Activated naive CD8-positive, alpha-beta T cell treated with anti-CD3 and anti-CD28 coated beads, Interleukin-2, amount 10 ng/mL, durations not matched to agents 7 days and 5 days (primary cell): ENCODE data around the gene AGPS. TPM values are rescaled to one million over a fixed set of nuclear protein-coding genes. Genes with fewer than 3 reads are reported as not detected.

Experiments
- ATAC-seq: fragments of 150-1000 bp; cut with Tn5 transposase; one replicate; pipeline ENCODE4 v1.10.0; 2021; ENCODE audit warnings: low read depth, moderate library complexity
- POLR2A ChIA-PET: fragments of 350-600 bp; sonication (Branson Sonifier 250); formaldehyde crosslinking; loops from one replicate; lab custom pipeline; 2021; ENCODE audit warnings: antibody characterized with exemption; lab: Charles Lee
- DNase-seq: peaks from one replicate; pipeline ENCODE4 v3.0.0; 2021
- H3K27ac Mint-ChIP-seq: one replicate; pipeline ENCODE4 v1.8.0; 2022; ENCODE audit warnings: mild to moderate bottlenecking, mixed read lengths
- H3K27me3 Mint-ChIP-seq: one replicate; pipeline ENCODE4 v1.8.0; 2022; ENCODE audit warnings: mild to moderate bottlenecking, moderate library complexity, mixed read lengths
- H3K36me3 Mint-ChIP-seq: one replicate; pipeline ENCODE4 v1.8.0; 2021; ENCODE audit warnings: mild to moderate bottlenecking, mixed read lengths
- H3K4me1 Mint-ChIP-seq: one replicate; pipeline ENCODE4 v1.8.0; 2021; ENCODE audit warnings: mixed read lengths
- H3K4me3 Mint-ChIP-seq: one replicate; pipeline ENCODE4 v1.8.0; 2022; ENCODE audit warnings: mild to moderate bottlenecking, moderate library complexity, mixed read lengths
- H3K9me3 Mint-ChIP-seq: one replicate; pipeline ENCODE4 v1.8.0; 2021; ENCODE audit warnings: mixed read lengths
- total RNA-seq, 2 experiments: library from RNA; stranded (reverse); gene quantifications; one replicate each; pipeline ENCODE4 v1.2.3, GENCODE V29; 2021

Gene AGPS
- total RNA-seq, 2 experiments from 2014 or later, result 46.1 to 46.4 TPM

GRCh38 chr2:177593402-177593801 lies 200.8 kb downstream of the AGPS start:
- DNase-seq, result no peak
- Mint-ChIP-seq H3K9me3 (no peaks in the 10 kb centered on the region), H3K4me1 (peaks cover 3% of the 10 kb centered on the region), H3K4me3 (no peak overlapping the region), H3K27ac (no peak overlapping the region), H3K27me3 (peaks cover 6% of the 10 kb centered on the region), H3K36me3 (no peaks in the 10 kb centered on the region)
- POLR2A ChIA-PET, result no interaction called here
- ATAC-seq, result no peak

Other genes starting within 250 kb of the AGPS start
- gene HNRNPA3, start 180.0 kb upstream of the AGPS start, total RNA-seq, result 100 to 1,000 TPM; 250 to 256 TPM
- gene NFE2L2, start 128.0 kb upstream of the AGPS start, total RNA-seq, result 10 to 100 TPM; 71.0 to 78.8 TPM